HCT116 (cell line): ENCODE results near the gene CLN6. TPM values are rescaled to one million over a fixed set of nuclear protein-coding genes. Genes with fewer than 3 reads are reported as not detected.

Experiments used
- ATAC-seq: fragments of 200-7000 bp; cut with Tn5 transposase; 2 replicates; pipeline ENCODE4 v1.9.1; 2020; ENCODE audit warnings: mild to moderate bottlenecking, moderate library complexity
- BruUV-seq: library from RNA; stranded (reverse); fragments of 400-500 nt; replicated peaks from 2 replicates; lab custom pipeline; 2021; lab: Mats Ljungman, UMichigan
- CTCF ChIA-PET: fragments of 300-600 bp; sonication (Branson Sonifier 250); formaldehyde crosslinking; loops from one replicate; lab custom pipeline; 2021; ENCODE audit warnings: antibody characterized with exemption; lab: Charles Lee
- POLR2A ChIA-PET: fragments of 300-600, 350-600 bp; sonication (Branson Sonifier 250); formaldehyde crosslinking; loops from one replicate; lab custom pipeline; 2021; ENCODE audit warnings: antibody characterized with exemption; lab: Charles Lee
- RAD21 ChIA-PET, 2 experiments: fragments of 300-600 bp; sonication (Branson Sonifier 250); formaldehyde crosslinking; loops; one replicate each; lab custom pipeline; 2023; ENCODE audit warnings: low total read pairs in 2 of 2; ENCODE audit not compliant: uncharacterized antibody in 2 of 2, unreplicated experiment in 2 of 2, low non-redundant PET in 1 of 2; lab: Charles Lee
- DNase-seq: peaks from one replicate; pipeline ENCODE4 v3.0.0-alpha.2; 2010; ENCODE audit warnings: low read depth, low spot score
- H2AFZ ChIP-seq: fragments of 200-600 bp; shearing (Covaris generic), sonication (generic); 2 replicates; pipeline ENCODE4 v1.6.1; 2017; ENCODE audit warnings: low read depth, mixed run types, mixed read lengths, antibody characterized with exemption, low read length; ENCODE audit not compliant: poor library complexity, severe bottlenecking
- H3K27ac ChIP-seq: 2 replicates; pipeline ENCODE4 v1.5.1; 2012; ENCODE audit warnings: low read depth, low read length
- H3K27me3 ChIP-seq: fragments of 200-600 bp; sonication (generic); 2 replicates; pipeline ENCODE4 v1.6.1; 2016; ENCODE audit warnings: mixed run types, low read length, mixed read lengths; ENCODE audit not compliant: insufficient read depth
- H3K36me3 ChIP-seq, 2 experiments: fragments of 200-500 bp in 1 of 2; fragments of 200-600 bp in 1 of 2; sonication (Bioruptor generic) in 1 of 2; sonication (generic) in 1 of 2; 2 replicates each; pipeline versions ENCODE4 v1.5.1 to v1.6.1; 2014 to 2016; ENCODE audit warnings: low read length in 2 of 2, inconsistent platforms in 1 of 2, mixed read lengths in 1 of 2, mixed run types in 1 of 2; ENCODE audit not compliant: insufficient read depth in 2 of 2, control insufficient read depth in 1 of 2
- H3K4me1 ChIP-seq, 2 experiments: fragments of 200-600 bp in 1 of 2; sonication (generic) in 1 of 2; 2 replicates each; pipeline versions ENCODE4 v1.5.1 to v1.6.1; 2012 to 2017; ENCODE audit warnings: low read length in 2 of 2, inconsistent platforms in 1 of 2, mild to moderate bottlenecking in 1 of 2, mixed read lengths in 1 of 2, mixed run types in 1 of 2, moderate library complexity in 1 of 2; ENCODE audit not compliant: insufficient read depth in 2 of 2, control insufficient read depth in 1 of 2
- H3K4me2 ChIP-seq: fragments of 200-600 bp; sonication (generic); 2 replicates; pipeline ENCODE4 v1.6.1; 2017; ENCODE audit warnings: mixed run types, low read length, mixed read lengths
- H3K4me3 ChIP-seq, 2 experiments: fragments of 200-600 bp in 1 of 2; sonication (generic) in 1 of 2; replicated peaks in 1 of 2; 2 replicates each; pipeline ENCODE4 v1.5.1; 2011 to 2016; ENCODE audit warnings: low read length in 2 of 2, control low read depth in 1 of 2, low read depth in 1 of 2, mild to moderate bottlenecking in 1 of 2, mixed read lengths in 1 of 2, mixed run types in 1 of 2
- H3K79me2 ChIP-seq: fragments of 200-600 bp; sonication (generic); 2 replicates; pipeline ENCODE4 v1.6.1; 2017; ENCODE audit warnings: mild to moderate bottlenecking, mixed run types, low read length, moderate library complexity, mixed read lengths; ENCODE audit not compliant: insufficient read depth
- H3K9ac ChIP-seq: fragments of 200-600 bp; sonication (generic); 2 replicates; pipeline ENCODE4 v1.6.1; 2016; ENCODE audit warnings: low read length, mixed read lengths
- H3K9me2 ChIP-seq: fragments of 200-600 bp; sonication (generic), shearing (Covaris generic); 2 replicates; pipeline ENCODE4 v1.6.1; 2017; ENCODE audit warnings: mixed run types, mild to moderate bottlenecking, moderate library complexity; ENCODE audit not compliant: insufficient read depth
- H3K9me3 ChIP-seq, 2 experiments: fragments of 200-500 bp in 1 of 2; fragments of 200-600 bp in 1 of 2; sonication (Bioruptor generic) in 1 of 2; sonication (generic) in 1 of 2; 2 replicates each; pipeline ENCODE4 v1.6.1; 2014 to 2017; ENCODE audit warnings: low read length in 2 of 2, mixed read lengths in 2 of 2, inconsistent platforms in 1 of 2, low read depth in 1 of 2, mild to moderate bottlenecking in 1 of 2, mixed run types in 1 of 2, moderate library complexity in 1 of 2; ENCODE audit not compliant: control insufficient read depth in 1 of 2, insufficient read depth in 1 of 2
- H4K20me1 ChIP-seq: fragments of 200-600 bp; sonication (generic), shearing (Covaris generic); 2 replicates; pipeline ENCODE4 v1.6.1; 2017; ENCODE audit warnings: mixed run types, mild to moderate bottlenecking, moderate library complexity; ENCODE audit not compliant: insufficient read depth
- CEBPB ChIP-seq: IDR thresholded peaks from 2 replicates; pipeline ENCODE4 v1.6.1; 2012; ENCODE audit warnings: low read depth
- EGR1 ChIP-seq: IDR thresholded peaks from 2 replicates; pipeline ENCODE4 v1.6.1; 2012; ENCODE audit warnings: low read depth
- ELF1 ChIP-seq: IDR thresholded peaks from 2 replicates; pipeline ENCODE4 v1.6.1; 2012; ENCODE audit warnings: low read depth, borderline replicate concordance
- EZH2phosphoT487 ChIP-seq: fragments of 200-600 bp; IDR thresholded peaks from 2 replicates; pipeline ENCODE4 v1.6.1; 2018; ENCODE audit warnings: antibody characterized with exemption, borderline replicate concordance
- FOSL1 ChIP-seq: IDR thresholded peaks from 2 replicates; pipeline ENCODE4 v1.6.1; 2012; ENCODE audit warnings: low read depth
- JUND ChIP-seq: IDR thresholded peaks from 2 replicates; pipeline ENCODE4 v1.6.1; 2012
- MAX ChIP-seq: IDR thresholded peaks from 2 replicates; pipeline ENCODE4 v1.6.1; 2012
- POLR2A ChIP-seq: IDR thresholded peaks from 2 replicates; pipeline ENCODE4 v1.7.0; 2011; ENCODE audit warnings: borderline replicate concordance; ENCODE audit not compliant: insufficient read depth, insufficient read length; ENCODE audit errors: extremely low read depth
- POLR2AphosphoS5 ChIP-seq: IDR thresholded peaks from 2 replicates; pipeline ENCODE4 v1.6.1; 2011; ENCODE audit warnings: mild to moderate bottlenecking, low read depth, low read length, moderate library complexity
- RAD21 ChIP-seq: IDR thresholded peaks from 2 replicates; pipeline ENCODE4 v1.6.1; 2012; ENCODE audit warnings: low read depth, mild to moderate bottlenecking
- SIN3A ChIP-seq: IDR thresholded peaks from 2 replicates; pipeline ENCODE4 v1.6.1; 2012; ENCODE audit warnings: low read depth
- SRF ChIP-seq: IDR thresholded peaks from 2 replicates; pipeline ENCODE4 v1.6.1; 2012; ENCODE audit warnings: low read depth
- TCF7L2 ChIP-seq: IDR thresholded peaks from 2 replicates; pipeline ENCODE4 v1.7.0; 2011; ENCODE audit warnings: borderline replicate concordance, inconsistent platforms; ENCODE audit not compliant: insufficient read depth, insufficient read length; ENCODE audit errors: extremely low read depth
- YY1 ChIP-seq: IDR thresholded peaks from 2 replicates; pipeline ENCODE4 v1.6.1; 2011; ENCODE audit warnings: low read length, low read depth, moderate library complexity, mild to moderate bottlenecking; ENCODE audit not compliant: insufficient replicate concordance; ENCODE audit errors: extremely low read depth
- intact Hi-C: fragments of 100-400 bp; cut with micrococcal nuclease; formaldehyde crosslinking; loops from 2 replicates; pipeline ENCODE4 v1.10.0; 2022
- total RNA-seq: library from RNA; stranded (reverse); gene quantifications from one replicate; pipeline ENCODE4 v1.2.1, GENCODE V29; 2021; ENCODE audit not compliant: unreplicated experiment
- TF ChIP-seq, protein P1 (sequence below): IDR thresholded peaks from 2 replicates; pipeline ENCODE4 v1.6.1; 2012
- TF ChIP-seq, protein P2 (sequence below): IDR thresholded peaks from 2 replicates; pipeline ENCODE4 v1.6.1; 2012; ENCODE audit warnings: low read depth

CLN6 gene
- total RNA-seq, 1 experiment from 2014 or later, result 44.1 TPM

DNA sequence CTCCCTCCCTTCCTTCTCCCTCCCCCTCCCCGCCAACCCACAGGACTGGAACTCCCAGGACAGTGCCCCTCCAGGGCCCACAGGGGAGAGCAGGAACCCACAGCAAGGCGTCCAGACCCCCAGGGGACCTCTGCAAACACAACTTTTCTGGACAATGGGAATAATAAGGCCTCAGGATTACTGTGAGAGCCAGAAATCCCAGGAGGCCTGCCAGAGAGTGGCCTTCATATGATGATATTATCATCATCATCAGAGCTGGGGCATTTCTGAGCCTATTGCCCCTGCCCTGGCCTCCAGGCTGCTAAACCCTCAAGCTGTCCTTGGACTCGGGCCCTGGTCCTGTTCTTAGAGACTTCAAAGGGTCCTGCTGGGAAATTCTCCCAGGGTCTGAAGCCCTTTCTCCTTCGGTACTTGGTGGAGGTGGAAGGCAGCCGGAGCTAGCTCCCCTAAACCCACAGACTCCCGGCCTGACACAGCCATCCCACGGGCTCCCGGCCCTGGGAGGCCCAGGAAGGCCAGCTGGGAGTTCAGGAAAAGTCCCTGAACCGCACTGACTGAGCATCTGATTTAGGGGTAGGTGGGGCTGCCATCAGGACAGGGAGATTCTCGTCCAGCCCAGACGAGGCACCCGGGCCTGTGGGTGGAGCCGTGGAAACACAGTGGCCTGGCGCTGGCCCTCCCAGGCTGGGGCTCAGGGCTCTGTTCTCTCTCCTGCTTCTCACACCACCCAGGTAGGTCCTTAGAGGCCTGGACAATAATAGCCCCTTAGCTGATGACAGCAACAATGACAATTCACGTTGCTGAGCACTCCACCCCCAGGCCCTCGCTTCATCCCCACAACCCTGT, 29.3 kb downstream of the CLN6 start:
- no peaks in the 10 kb centered on the region for H4K20me1 ChIP-seq
- peaks cover 20% of the 10 kb centered on the region; the same call in 1 of the 2 replicates for H3K79me2 ChIP-seq
- H3K9me3 ChIP-seq, result no peaks in the 10 kb centered on the region
- BruUV-seq, result no TSS peak
- ChIA-PET CTCF (no interaction called here), POLR2A (no interaction called here), RAD21 (no interaction called here)
- no peak overlapping the region for H3K4me3 ChIP-seq
- TF ChIP-seq, protein P1, sequence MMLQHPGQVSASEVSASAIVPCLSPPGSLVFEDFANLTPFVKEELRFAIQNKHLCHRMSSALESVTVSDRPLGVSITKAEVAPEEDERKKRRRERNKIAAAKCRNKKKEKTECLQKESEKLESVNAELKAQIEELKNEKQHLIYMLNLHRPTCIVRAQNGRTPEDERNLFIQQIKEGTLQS, result no peak
- no peak for TF ChIP-seq SRF
- no peaks in the 10 kb centered on the region for H3K9me2 ChIP-seq
- intact Hi-C loops, result no loop called here
- no peak overlapping the region for H3K27ac ChIP-seq
- H3K27me3 ChIP-seq, result no peaks in the 10 kb centered on the region
- H2AFZ ChIP-seq, result no peak overlapping the region
- H3K4me2 ChIP-seq, result no peak overlapping the region
- H3K4me1 ChIP-seq, result peaks cover 3 to 5% of the 10 kb centered on the region in 2 experiments; a peak in 2 of 4 replicates
- no peak overlapping the region for H3K9ac ChIP-seq
- ATAC-seq (no peak), DNase-seq (no peak)
- 0 out of 4 replicates have a peak, but pooled peaks cover 0 to 3% of the 10 kb centered on the region in 2 experiments for H3K36me3 ChIP-seq

GRCh38 chr15:68199340-68199739, 30.2 kb downstream of the CLN6 start:
- intact Hi-C loops, result no loop called here
- POLR2A ChIA-PET, result no interaction called here
- DNase-seq (no peak), ATAC-seq (no peak)
- RAD21 ChIA-PET, result no interaction called here
- Histone ChIP-seq H4K20me1 (no peaks in the 10 kb centered on the region), H3K9me2 (no peaks in the 10 kb centered on the region), H3K27me3 (no peaks in the 10 kb centered on the region), H3K4me1 (no peaks in the 10 kb centered on the region), H3K79me2 (peaks cover 11% of the 10 kb centered on the region; the same call in 1 of the 2 replicates), H3K9me3 (no peaks in the 10 kb centered on the region), H3K36me3 (0 out of 4 replicates have a peak, but pooled peaks cover 0 to 3% of the 10 kb centered on the region in 2 experiments), H3K27ac (no peak overlapping the region), H3K4me3 (no peak overlapping the region), H3K9ac (no peak overlapping the region), H3K4me2 (no peak overlapping the region), H2AFZ (no peak overlapping the region)
- no TSS peak for BruUV-seq
- CTCF ChIA-PET, result no interaction called here
- TF ChIP-seq POLR2AphosphoS5 (no peak), MAX (no peak), FOSL1 (no peak), JUND (no peak), POLR2A (no peak), YY1 (no peak), SIN3A (no peak), RAD21 (no peak), EGR1 (no peak), CEBPB (no peak), SRF (no peak), TCF7L2 (no peak), ELF1 (no peak), EZH2phosphoT487 (no peak)
- TF ChIP-seq, protein P2, sequence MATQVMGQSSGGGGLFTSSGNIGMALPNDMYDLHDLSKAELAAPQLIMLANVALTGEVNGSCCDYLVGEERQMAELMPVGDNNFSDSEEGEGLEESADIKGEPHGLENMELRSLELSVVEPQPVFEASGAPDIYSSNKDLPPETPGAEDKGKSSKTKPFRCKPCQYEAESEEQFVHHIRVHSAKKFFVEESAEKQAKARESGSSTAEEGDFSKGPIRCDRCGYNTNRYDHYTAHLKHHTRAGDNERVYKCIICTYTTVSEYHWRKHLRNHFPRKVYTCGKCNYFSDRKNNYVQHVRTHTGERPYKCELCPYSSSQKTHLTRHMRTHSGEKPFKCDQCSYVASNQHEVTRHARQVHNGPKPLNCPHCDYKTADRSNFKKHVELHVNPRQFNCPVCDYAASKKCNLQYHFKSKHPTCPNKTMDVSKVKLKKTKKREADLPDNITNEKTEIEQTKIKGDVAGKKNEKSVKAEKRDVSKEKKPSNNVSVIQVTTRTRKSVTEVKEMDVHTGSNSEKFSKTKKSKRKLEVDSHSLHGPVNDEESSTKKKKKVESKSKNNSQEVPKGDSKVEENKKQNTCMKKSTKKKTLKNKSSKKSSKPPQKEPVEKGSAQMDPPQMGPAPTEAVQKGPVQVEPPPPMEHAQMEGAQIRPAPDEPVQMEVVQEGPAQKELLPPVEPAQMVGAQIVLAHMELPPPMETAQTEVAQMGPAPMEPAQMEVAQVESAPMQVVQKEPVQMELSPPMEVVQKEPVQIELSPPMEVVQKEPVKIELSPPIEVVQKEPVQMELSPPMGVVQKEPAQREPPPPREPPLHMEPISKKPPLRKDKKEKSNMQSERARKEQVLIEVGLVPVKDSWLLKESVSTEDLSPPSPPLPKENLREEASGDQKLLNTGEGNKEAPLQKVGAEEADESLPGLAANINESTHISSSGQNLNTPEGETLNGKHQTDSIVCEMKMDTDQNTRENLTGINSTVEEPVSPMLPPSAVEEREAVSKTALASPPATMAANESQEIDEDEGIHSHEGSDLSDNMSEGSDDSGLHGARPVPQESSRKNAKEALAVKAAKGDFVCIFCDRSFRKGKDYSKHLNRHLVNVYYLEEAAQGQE, result no peak
- TF ChIP-seq, protein P1, result no peak
